GM12874 (cell line): ENCODE data around the gene LBHD1.

Source experiments
- CTCF ChIP-seq: IDR thresholded peaks from 2 replicates; pipeline ENCODE4 v1.5.1; 2011; ENCODE audit warnings: low read depth, mild to moderate bottlenecking, control low read depth, low read length, moderate library complexity; ENCODE audit not compliant: insufficient read depth

LBHD1 gene

GRCh38 chr11:62644220-62644619 lies 27.8 kb downstream of the LBHD1 start:
- TF ChIP-seq CTCF: no peak

- no peak for TF ChIP-seq CTCF
These were observed 39.6 kb downstream of the LBHD1 start for GRCh38 chr11:62632492-62632891.

- TF ChIP-seq CTCF: 0 out of 2 replicates have a peak, but pooled peaks have one; percentile 4
These were observed 44.4 kb downstream of the LBHD1 start for GRCh38 chr11:62627713-62628112.

GRCh38 chr11:62622476-62623089 lies 49.5 kb downstream of the LBHD1 start:
- no peak for TF ChIP-seq CTCF

- TF ChIP-seq CTCF: no peak
These were observed 50.2 kb downstream of the LBHD1 start, which contains the start of gene B3GAT3 for GRCh38 chr11:62621567-62622470. Gene B3GAT3 (minus strand): TSS chr11:62621986. CDS start chr11:62621947, 39 bp downstream.

- no peak for TF ChIP-seq CTCF
These were observed 51.0 kb downstream of the LBHD1 start for GRCh38 chr11:62621027-62621566.

GRCh38 chr11:62615521-62615920 lies 56.5 kb downstream of the LBHD1 start:
- TF ChIP-seq CTCF: no peak
